ENCODE data around the gene STK17A.
"Not testable (repeated sequence)": the region's sequence is repeated elsewhere in the genome, so short reads cannot be mapped to it uniquely, and the experiment has no call there.

STK17A gene

GRCh38 chr7:43616977-43617376 is 34.1 kb downstream of the STK17A start:
- Histone ChIP-seq H3K27me3 (no peaks in the 10 kb centered on the region), H3K9ac (no peak overlapping the region), H3K4me1 (peaks cover 3% of the 10 kb centered on the region; the same call in 1 of the 2 replicates), H3K4me3 (no peak overlapping the region), H3K9me3 (no peaks in the 10 kb centered on the region), H3K36me3 (peaks cover 67% of the 10 kb centered on the region), H3K4me2 (no peak overlapping the region), H4K20me1 (no peaks in the 10 kb centered on the region), H3K27ac (no peak overlapping the region)
- TF ChIP-seq Cebpa-rat (IDR thresholded peaks at IDR 0.05): no peak

- no peak overlapping the region for H3K4me3 ChIP-seq
- TF ChIP-seq Cebpa-rat (IDR thresholded peaks at IDR 0.05): no peak
- H3K27ac ChIP-seq: no peak overlapping the region
- peaks cover 6% of the 10 kb centered on the region; the same call in 1 of the 2 replicates for H3K4me1 ChIP-seq
- no peaks in the 10 kb centered on the region for H3K27me3 ChIP-seq
- peaks cover 61% of the 10 kb centered on the region for H3K36me3 ChIP-seq
- no peaks in the 10 kb centered on the region for H4K20me1 ChIP-seq
- no peak overlapping the region for H3K9ac ChIP-seq
- no peak overlapping the region for H3K4me2 ChIP-seq
- H3K9me3 ChIP-seq: no peaks in the 10 kb centered on the region
Measured at GRCh38 chr7:43618073-43618472, 35.2 kb downstream of the STK17A start.

DNA sequence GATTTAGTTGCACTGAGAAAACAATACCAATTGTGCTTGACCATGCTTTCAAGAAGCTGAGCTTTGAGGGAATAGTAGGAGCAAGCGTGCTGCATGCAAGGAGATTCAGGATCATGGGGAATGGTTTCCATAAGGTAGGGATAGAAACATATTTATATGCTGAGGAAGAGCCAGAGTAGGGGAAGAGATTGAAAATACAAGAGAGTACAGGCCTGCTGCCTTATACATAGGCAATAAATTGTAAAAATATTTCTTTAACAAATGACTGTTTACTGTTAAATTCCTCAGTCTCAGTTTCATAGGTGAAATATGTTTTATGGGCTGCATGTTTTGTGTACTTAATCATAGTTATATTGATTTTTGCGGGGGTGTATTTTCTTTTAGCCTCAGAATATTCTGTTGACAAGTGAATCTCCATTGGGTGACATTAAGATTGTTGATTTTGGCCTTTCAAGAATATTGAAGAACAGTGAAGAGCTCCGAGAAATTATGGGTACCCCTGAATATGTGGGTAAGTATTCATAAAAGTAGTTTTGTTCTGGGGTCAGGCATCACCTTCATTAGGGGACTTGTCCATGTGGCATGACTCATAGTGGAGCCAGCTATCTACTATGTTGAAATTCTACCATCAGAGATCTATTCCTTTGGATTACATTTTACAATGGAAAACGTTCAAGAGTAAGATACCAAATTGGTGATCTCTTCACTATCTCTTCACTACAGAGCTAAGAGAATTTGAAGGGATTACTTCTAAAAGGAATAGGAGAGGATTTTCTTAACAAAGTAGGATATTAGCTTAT is 36.5 kb downstream of the STK17A start:
- Histone ChIP-seq H3K9me3 (no peaks in the 10 kb centered on the region), H3K9ac (no peak overlapping the region), H3K4me3 (no peak overlapping the region), H3K36me3 (peaks cover 61% of the 10 kb centered on the region), H3K27me3 (no peaks in the 10 kb centered on the region), H3K4me2 (no peak overlapping the region), H4K20me1 (no peaks in the 10 kb centered on the region), H3K4me1 (peaks cover 6% of the 10 kb centered on the region; the same call in 1 of the 2 replicates), H3K27ac (no peak overlapping the region)
- TF ChIP-seq Cebpa-rat (IDR thresholded peaks at IDR 0.05): no peak

DNA sequence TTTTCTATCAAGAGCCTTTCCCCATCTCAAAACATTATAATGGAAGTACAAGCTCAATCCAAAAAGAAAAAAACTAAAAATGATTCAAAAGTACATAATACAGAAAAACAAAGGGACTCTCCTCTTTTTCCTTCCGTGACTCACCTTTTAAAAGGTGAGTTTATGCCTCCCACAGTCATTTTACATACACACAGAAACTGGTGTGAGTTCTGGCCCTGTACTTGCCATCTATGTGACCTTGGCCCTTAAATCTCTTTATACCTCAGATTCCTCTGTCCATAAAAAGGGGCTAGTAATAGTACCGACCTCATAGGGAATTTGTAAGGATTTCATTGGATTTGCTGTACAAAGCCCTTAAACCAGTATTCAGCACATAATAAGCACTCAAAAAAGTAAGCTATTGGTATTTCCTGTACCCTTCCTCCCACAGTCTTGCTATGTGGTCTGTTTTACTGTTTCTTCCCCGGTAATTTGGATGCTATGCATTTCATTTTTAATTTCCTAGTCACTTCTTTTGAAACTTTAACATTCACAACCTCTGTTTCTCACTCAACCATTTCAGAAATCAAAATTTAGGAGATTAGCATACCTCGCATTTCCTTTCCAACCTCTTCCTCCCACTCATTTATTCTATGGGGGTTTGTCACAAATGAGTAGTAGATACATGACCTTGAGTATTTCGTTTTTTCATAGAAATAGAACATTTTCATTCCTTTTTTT is 39.0 kb downstream of the STK17A start:
- H4K20me1 ChIP-seq: peaks cover 13% of the 10 kb centered on the region; the same call in 1 of the 2 replicates
- no peak for TF ChIP-seq Cebpa-rat (IDR thresholded peaks at IDR 0.05)
- H3K4me1 ChIP-seq: peaks cover 11% of the 10 kb centered on the region; the same call in 1 of the 2 replicates

DNA sequence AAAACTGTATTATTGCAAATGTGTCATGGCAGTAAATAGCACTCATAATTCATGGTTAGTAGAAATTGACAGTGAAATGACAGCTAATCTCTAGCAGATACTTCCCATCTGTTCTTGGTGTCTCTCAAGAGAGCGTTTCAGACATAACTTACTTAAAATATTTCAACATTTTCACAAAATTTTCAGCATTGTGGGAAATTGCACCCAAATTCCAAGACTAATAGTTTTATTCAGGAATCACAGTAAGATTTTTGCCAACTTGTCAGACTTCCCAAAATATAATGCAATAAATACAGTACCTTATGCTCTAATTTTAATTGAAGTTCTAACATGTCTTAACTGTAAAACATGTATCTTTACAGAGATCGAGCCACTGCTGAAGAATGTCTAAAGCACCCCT is 41.2 kb downstream of the STK17A start:
- H4K20me1 ChIP-seq: peaks cover 13% of the 10 kb centered on the region; the same call in 1 of the 2 replicates
- H3K4me3 ChIP-seq: no peak overlapping the region
- no peak overlapping the region for H3K4me2 ChIP-seq

More for the DNA sequence above, 39.0 kb downstream of the STK17A start:
- peaks cover 61% of the 10 kb centered on the region for H3K36me3 ChIP-seq
- H3K9me3 ChIP-seq: no peaks in the 10 kb centered on the region
- H3K27ac ChIP-seq: no peak overlapping the region
- H3K4me3 ChIP-seq: no peak overlapping the region
- no peak overlapping the region for H3K9ac ChIP-seq
- H3K4me2 ChIP-seq: no peak overlapping the region
- no peaks in the 10 kb centered on the region for H3K27me3 ChIP-seq

GRCh38 chr7:43625453-43625852 is 42.5 kb downstream of the STK17A start:
- no peak for TF ChIP-seq Cebpa-rat (IDR thresholded peaks at IDR 0.05)

More for the DNA sequence above, 41.2 kb downstream of the STK17A start:
- peaks cover 11% of the 10 kb centered on the region; the same call in 1 of the 2 replicates for H3K4me1 ChIP-seq
- no peak overlapping the region for H3K9ac ChIP-seq
- H3K27ac ChIP-seq: no peak overlapping the region
- H3K36me3 ChIP-seq: peaks cover 60% of the 10 kb centered on the region
- no peak for TF ChIP-seq Cebpa-rat (IDR thresholded peaks at IDR 0.05)
- no peaks in the 10 kb centered on the region for H3K9me3 ChIP-seq
- no peaks in the 10 kb centered on the region for H3K27me3 ChIP-seq

GRCh38 chr7:43625980-43626379 is 43.1 kb downstream of the STK17A start:
- Histone ChIP-seq H3K27me3 (no peaks in the 10 kb centered on the region), H3K27ac (no peak overlapping the region), H3K9me3 (no peaks in the 10 kb centered on the region), H3K4me3 (no peak overlapping the region), H3K4me2 (no peak overlapping the region), H4K20me1 (peaks cover 13% of the 10 kb centered on the region; the same call in 1 of the 2 replicates), H3K4me1 (peaks cover 11% of the 10 kb centered on the region; the same call in 1 of the 2 replicates), H3K36me3 (peaks cover 59% of the 10 kb centered on the region), H3K9ac (no peak overlapping the region)
- no peak for TF ChIP-seq Cebpa-rat (IDR thresholded peaks at IDR 0.05)

More at GRCh38 chr7:43625453-43625852, 42.5 kb downstream of the STK17A start:
- Histone ChIP-seq H3K9me3 (no peaks in the 10 kb centered on the region), H3K36me3 (peaks cover 58% of the 10 kb centered on the region), H3K27ac (no peak overlapping the region), H3K4me2 (no peak overlapping the region), H3K27me3 (no peaks in the 10 kb centered on the region), H4K20me1 (peaks cover 13% of the 10 kb centered on the region; the same call in 1 of the 2 replicates), H3K4me1 (peaks cover 11% of the 10 kb centered on the region; the same call in 1 of the 2 replicates), H3K4me3 (no peak overlapping the region), H3K9ac (no peak overlapping the region)

- Histone ChIP-seq H3K9ac (no peak overlapping the region), H3K27ac (no peak overlapping the region), H3K4me1 (peaks cover 11% of the 10 kb centered on the region; the same call in 1 of the 2 replicates), H4K20me1 (peaks cover 13% of the 10 kb centered on the region; the same call in 1 of the 2 replicates), H3K4me2 (no peak overlapping the region), H3K36me3 (peaks cover 66% of the 10 kb centered on the region), H3K4me3 (no peak overlapping the region), H3K27me3 (no peaks in the 10 kb centered on the region), H3K9me3 (no peaks in the 10 kb centered on the region)
- no peak for TF ChIP-seq Cebpa-rat (IDR thresholded peaks at IDR 0.05)
Measured at GRCh38 chr7:43626695-43627094, 43.8 kb downstream of the STK17A start.

GRCh38 chr7:43627798-43628197 is 44.9 kb downstream of the STK17A start:
- not testable (repeated sequence) for H3K4me3 ChIP-seq, H3K9ac ChIP-seq, H3K27ac ChIP-seq, H3K9me3 ChIP-seq, H3K4me2 ChIP-seq, H3K27me3 ChIP-seq, H3K4me1 ChIP-seq
- peaks cover 13% of the 10 kb centered on the region; the same call in 1 of the 2 replicates for H4K20me1 ChIP-seq
- H3K36me3 ChIP-seq: peaks cover 74% of the 10 kb centered on the region

GRCh38 chr7:43628431-43628830 is 45.5 kb downstream of the STK17A start:
- Histone ChIP-seq H3K4me2 (no peak overlapping the region), H3K4me1 (0 out of 2 replicates have a peak, but pooled peaks cover 5% of the 10 kb centered on the region), H3K36me3 (peaks cover 78% of the 10 kb centered on the region), H4K20me1 (peaks cover 13% of the 10 kb centered on the region; the same call in 1 of the 2 replicates), H3K4me3 (no peak overlapping the region), H3K9me3 (no peaks in the 10 kb centered on the region), H3K27me3 (no peaks in the 10 kb centered on the region), H3K9ac (no peak overlapping the region), H3K27ac (no peak overlapping the region)
- no peak for TF ChIP-seq Cebpa-rat (IDR thresholded peaks at IDR 0.05)
